HEK293 (cell line): Measurements from ENCODE around the gene PHF20.

Experiments used
- CTCF ChIA-PET: fragments of 350-600 bp; formaldehyde crosslinking; extraction: SDS; loops from one replicate; lab custom pipeline; 2021; ENCODE audit warnings: antibody characterized with exemption; lab: Yijun Ruan, JAX
- POLR2A ChIA-PET: fragments of 300-600 bp; formaldehyde crosslinking; extraction: SDS; loops from one replicate; lab custom pipeline; 2020; ENCODE audit warnings: antibody characterized with exemption, inconsistent platforms; lab: Yijun Ruan, JAX
- H3K27ac ChIP-seq: fragments of 200-500 bp; sonication (Bioruptor generic); 2 replicates; pipeline ENCODE4 v1.5.1; 2014; ENCODE audit warnings: low read depth, low read length, control low read depth, inconsistent platforms; ENCODE audit errors: extremely low read depth
- H3K36me3 ChIP-seq, 2 experiments: fragments of 200-500 bp in 1 of 2; sonication (Bioruptor generic) in 1 of 2; 1 replicate in 1 of 2; 2 replicates in 1 of 2; pipeline ENCODE4 v1.5.1; 2014 to 2017; ENCODE audit warnings: inconsistent platforms in 2 of 2, low read length in 2 of 2; ENCODE audit not compliant: control insufficient read depth in 2 of 2, insufficient read depth in 1 of 2
- H3K4me1 ChIP-seq: fragments of 200-500 bp; sonication (Bioruptor generic); 2 replicates; pipeline ENCODE4 v1.5.1; 2014; ENCODE audit warnings: mild to moderate bottlenecking, low read length, inconsistent platforms; ENCODE audit not compliant: control insufficient read depth, insufficient read depth
- H3K4me3 ChIP-seq: 2 replicates; pipeline ENCODE4 v1.5.1; 2011; ENCODE audit warnings: low read depth, mild to moderate bottlenecking, control low read depth, low read length, moderate library complexity
- H3K9me3 ChIP-seq: fragments of 200-500 bp; sonication (Bioruptor generic); 2 replicates; pipeline ENCODE4 v1.5.1; 2014; ENCODE audit warnings: low read depth, low read length, inconsistent platforms; ENCODE audit not compliant: control insufficient read depth, insufficient read depth
- BCL6B ChIP-seq: fragments of 450-650 bp; formaldehyde crosslinking; IDR thresholded peaks from 2 replicates; pipeline ENCODE4 v1.5.1; 2017; ENCODE audit warnings: missing biosample characterization, missing genetic modification characterization
- HOXA7 ChIP-seq: sonication (generic); formaldehyde crosslinking; IDR thresholded peaks from 2 replicates; pipeline ENCODE4 v1.8.1; 2022; ENCODE audit warnings: missing genetic modification reagents, borderline replicate concordance
- KLF16 ChIP-seq: fragments of 450-650 bp; formaldehyde crosslinking; IDR thresholded peaks from 2 replicates; pipeline ENCODE4 v1.5.1; 2017; ENCODE audit warnings: missing biosample characterization, missing genetic modification characterization
- SALL2 ChIP-seq: fragments of 450-650 bp; formaldehyde crosslinking; IDR thresholded peaks from 2 replicates; pipeline ENCODE4 v1.5.0; 2017; ENCODE audit warnings: missing biosample characterization, mild to moderate bottlenecking, missing genetic modification characterization, borderline replicate concordance
- TCF7L2 ChIP-seq: IDR thresholded peaks from 2 replicates; pipeline ENCODE4 v1.6.1; 2011; ENCODE audit warnings: low read depth, mild to moderate bottlenecking, inconsistent platforms, low read length, moderate library complexity, borderline replicate concordance
- ZBTB48 ChIP-seq: fragments of 450-650 bp; formaldehyde crosslinking; IDR thresholded peaks from 2 replicates; pipeline ENCODE4 v1.5.1; 2016; ENCODE audit warnings: missing biosample characterization, missing genetic modification characterization
- ZNF114 ChIP-seq: fragments of 450-650 bp; formaldehyde crosslinking; IDR thresholded peaks from 2 replicates; pipeline ENCODE4 v1.5.0; 2017; ENCODE audit warnings: missing biosample characterization, missing genetic modification characterization
- ZNF132 ChIP-seq: fragments of 450-650 bp; formaldehyde crosslinking; IDR thresholded peaks from 2 replicates; pipeline ENCODE4 v1.5.1; 2017; ENCODE audit warnings: missing biosample characterization, missing genetic modification characterization, borderline replicate concordance
- ZNF19 ChIP-seq: fragments of 450-650 bp; formaldehyde crosslinking; IDR thresholded peaks from 2 replicates; pipeline ENCODE4; 2016; ENCODE audit warnings: missing biosample characterization, missing genetic modification characterization, low read depth
- ZNF221 ChIP-seq: fragments of 450-650 bp; formaldehyde crosslinking; IDR thresholded peaks from 2 replicates; pipeline ENCODE4 v1.5.1; 2017; ENCODE audit warnings: missing biosample characterization, missing genetic modification characterization, borderline replicate concordance
- ZNF335 ChIP-seq: fragments of 450-650 bp; formaldehyde crosslinking; conservative IDR thresholded peaks from 2 replicates; pipeline ENCODE4 v1.5.1; 2016; ENCODE audit warnings: missing biosample characterization, missing genetic modification characterization
- ZNF341 ChIP-seq: fragments of 450-650 bp; formaldehyde crosslinking; IDR thresholded peaks from 2 replicates; pipeline ENCODE4; 2016; ENCODE audit warnings: low read depth, missing biosample characterization, missing genetic modification characterization
- ZNF350 ChIP-seq: fragments of 450-650 bp; formaldehyde crosslinking; IDR thresholded peaks from 2 replicates; pipeline ENCODE4 v1.5.0; 2017; ENCODE audit warnings: missing biosample characterization, mild to moderate bottlenecking, missing genetic modification characterization
- ZNF354C ChIP-seq: fragments of 450-650 bp; formaldehyde crosslinking; IDR thresholded peaks from 2 replicates; pipeline ENCODE4 v1.5.1; 2016; ENCODE audit warnings: missing biosample characterization, missing genetic modification characterization, low read depth, borderline replicate concordance
- ZNF48 ChIP-seq: fragments of 450-650 bp; formaldehyde crosslinking; IDR thresholded peaks from 2 replicates; pipeline ENCODE4 v1.5.1; 2016; ENCODE audit warnings: missing biosample characterization, missing genetic modification characterization
- ZNF510 ChIP-seq: fragments of 450-650 bp; formaldehyde crosslinking; IDR thresholded peaks from 2 replicates; pipeline ENCODE4 v1.5.1; 2018; ENCODE audit warnings: mild to moderate bottlenecking, missing genetic modification characterization, missing biosample characterization; ENCODE audit not compliant: insufficient replicate concordance
- ZNF529 ChIP-seq: fragments of 450-650 bp; formaldehyde crosslinking; IDR thresholded peaks from 2 replicates; pipeline ENCODE4 v1.5.1; 2017; ENCODE audit warnings: missing genetic modification characterization, missing biosample characterization; ENCODE audit not compliant: insufficient replicate concordance
- ZNF548 ChIP-seq: fragments of 450-650 bp; formaldehyde crosslinking; IDR thresholded peaks from 2 replicates; pipeline ENCODE4 v1.5.1; 2016; ENCODE audit warnings: missing biosample characterization, missing genetic modification characterization
- ZNF561 ChIP-seq: fragments of 450-650 bp; IDR thresholded peaks from 2 replicates; pipeline ENCODE4 v1.5.1; 2018; ENCODE audit warnings: missing biosample characterization, missing genetic modification characterization, borderline replicate concordance
- ZNF585B ChIP-seq: fragments of 450-650 bp; formaldehyde crosslinking; IDR thresholded peaks from 2 replicates; pipeline ENCODE4 v1.5.1; 2016; ENCODE audit warnings: missing biosample characterization, missing genetic modification characterization
- ZNF596 ChIP-seq: fragments of 450-650 bp; IDR thresholded peaks from 2 replicates; pipeline ENCODE4 v1.5.0; 2018; ENCODE audit warnings: missing biosample characterization, mild to moderate bottlenecking, missing genetic modification characterization, moderate library complexity
- ZNF600 ChIP-seq: fragments of 450-650 bp; formaldehyde crosslinking; IDR thresholded peaks from 2 replicates; pipeline ENCODE4 v1.5.1; 2016; ENCODE audit warnings: missing biosample characterization, missing genetic modification characterization
- ZNF624 ChIP-seq: fragments of 450-650 bp; formaldehyde crosslinking; IDR thresholded peaks from 2 replicates; pipeline ENCODE4 v1.5.1; 2017; ENCODE audit warnings: missing biosample characterization, missing genetic modification characterization
- ZNF629 ChIP-seq: fragments of 450-650 bp; formaldehyde crosslinking; IDR thresholded peaks from 2 replicates; pipeline ENCODE4 v1.5.1; 2017; ENCODE audit warnings: missing biosample characterization, missing genetic modification characterization
- ZSCAN30 ChIP-seq: fragments of 450-650 bp; IDR thresholded peaks from 2 replicates; pipeline ENCODE4 v1.5.1; 2018; ENCODE audit warnings: missing biosample characterization, mild to moderate bottlenecking, missing genetic modification characterization, moderate library complexity
- ZXDB ChIP-seq: fragments of 450-650 bp; formaldehyde crosslinking; IDR thresholded peaks from 2 replicates; pipeline ENCODE4 v1.5.1; 2016; ENCODE audit warnings: missing biosample characterization, missing genetic modification characterization
- TF ChIP-seq, protein P1 (sequence below): fragments of 450-650 bp; formaldehyde crosslinking; IDR thresholded peaks from 2 replicates; pipeline ENCODE4 v1.5.1; 2016; ENCODE audit warnings: missing biosample characterization, missing genetic modification characterization
- TF ChIP-seq, protein P2 (sequence below): fragments of 450-650 bp; formaldehyde crosslinking; IDR thresholded peaks from 2 replicates; pipeline ENCODE4; 2016; ENCODE audit warnings: missing biosample characterization, missing genetic modification characterization

The PHF20 gene

DNA sequence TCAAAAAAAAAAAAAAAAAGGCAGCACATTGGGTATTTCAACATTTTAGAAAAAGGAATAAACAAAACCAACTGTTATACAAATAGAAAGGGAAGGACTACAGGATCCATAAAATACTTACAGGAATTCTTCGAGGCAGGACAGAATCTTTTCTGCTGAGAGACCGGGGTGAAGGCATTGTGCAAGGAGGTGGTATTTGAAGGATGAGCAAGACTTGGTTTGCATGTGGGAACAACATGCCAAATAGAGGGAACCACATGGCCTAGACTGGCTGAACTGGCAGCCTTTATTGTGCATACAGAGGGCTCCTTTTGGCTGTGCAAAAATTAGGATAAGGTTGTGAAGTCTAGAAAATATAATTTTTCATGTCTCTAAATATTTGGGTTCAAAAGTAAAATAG lies 119.6 kb downstream of the PHF20 start:
- no peak overlapping the region for H3K27ac ChIP-seq
- ChIA-PET CTCF (interaction anchor here (0.7 kb wide), 2 partner anchors 75 to 279 kb away, joined by 3 read pairs; no protein-coding TSS in a partner anchor), POLR2A (no interaction called here)
- H3K4me1 ChIP-seq = no peaks in the 10 kb centered on the region
- H3K36me3 ChIP-seq = peaks cover 0 to 7% of the 10 kb centered on the region in 2 experiments; a peak in 2 of 3 replicates
- no peaks in the 10 kb centered on the region for H3K9me3 ChIP-seq
- no peak overlapping the region for H3K4me3 ChIP-seq
- TF ChIP-seq TCF7L2 (no peak), SALL2 (no peak), ZNF596 (tag by site-specific recombination) (no peak), ZNF48 (no peak), ZBTB48 (tag by site-specific recombination) (no peak), ZXDB (no peak), ZNF19 (no peak), ZNF585B (tag by site-specific recombination) (no peak)

- Histone ChIP-seq H3K36me3 (no peaks in the 10 kb centered on the region; a peak in 1 of 3 replicates), H3K4me1 (no peaks in the 10 kb centered on the region), H3K9me3 (no peaks in the 10 kb centered on the region), H3K4me3 (no peak overlapping the region), H3K27ac (no peak overlapping the region)
- ChIA-PET POLR2A (no interaction called here), CTCF (interaction anchor here (0.7 to 2.1 kb wide), 3 partner anchors 62 to 1029 kb away, joined by 3 to 9 read pairs (median 3); partner anchors contain the start of gene SCAND1)
- TF ChIP-seq ZNF510 (tag by site-specific recombination) = no peak
These were observed 121.1 kb downstream of the PHF20 start for GRCh38 chr20:35892871-35893270.

DNA sequence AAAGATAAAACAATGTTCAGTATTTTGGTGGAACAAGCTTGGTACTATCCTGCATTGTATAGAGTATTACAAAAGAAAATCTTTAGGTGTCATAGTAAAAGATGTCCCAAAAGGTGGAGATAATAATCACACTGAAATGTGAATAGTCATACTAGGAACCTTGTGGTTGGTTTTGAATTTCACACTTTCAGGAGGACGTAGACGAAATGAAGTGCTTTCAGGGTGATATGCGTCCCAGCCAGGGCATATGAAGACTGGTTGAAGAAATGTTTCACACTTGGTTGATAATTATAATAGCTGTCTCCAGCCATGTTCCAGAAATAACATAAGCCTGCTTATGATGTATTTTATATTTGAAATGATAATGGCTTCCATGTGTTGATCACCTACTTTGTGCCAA lies 122.1 kb downstream of the PHF20 start:
- TF ChIP-seq ZNF114 (no peak), ZNF350 (tag by site-specific recombination) (no peak), ZNF529 (tag by site-specific recombination) (no peak), HOXA7 (CRISPR knock-in tag) (no peak), ZNF341 (no peak), ZNF629 (tag by site-specific recombination) (no peak), ZNF335 (no peak), ZNF600 (no peak), ZSCAN30 (tag by site-specific recombination) (no peak), BCL6B (tag by site-specific recombination) (no peak), ZNF561 (tag by site-specific recombination) (no peak), KLF16 (tag by site-specific recombination) (no peak), ZNF624 (tag by site-specific recombination) (no peak), ZNF221 (tag by site-specific recombination) (no peak), ZNF548 (no peak), ZNF132 (no peak), ZNF354C (tag by site-specific recombination) (no peak)
- TF ChIP-seq, protein P1, sequence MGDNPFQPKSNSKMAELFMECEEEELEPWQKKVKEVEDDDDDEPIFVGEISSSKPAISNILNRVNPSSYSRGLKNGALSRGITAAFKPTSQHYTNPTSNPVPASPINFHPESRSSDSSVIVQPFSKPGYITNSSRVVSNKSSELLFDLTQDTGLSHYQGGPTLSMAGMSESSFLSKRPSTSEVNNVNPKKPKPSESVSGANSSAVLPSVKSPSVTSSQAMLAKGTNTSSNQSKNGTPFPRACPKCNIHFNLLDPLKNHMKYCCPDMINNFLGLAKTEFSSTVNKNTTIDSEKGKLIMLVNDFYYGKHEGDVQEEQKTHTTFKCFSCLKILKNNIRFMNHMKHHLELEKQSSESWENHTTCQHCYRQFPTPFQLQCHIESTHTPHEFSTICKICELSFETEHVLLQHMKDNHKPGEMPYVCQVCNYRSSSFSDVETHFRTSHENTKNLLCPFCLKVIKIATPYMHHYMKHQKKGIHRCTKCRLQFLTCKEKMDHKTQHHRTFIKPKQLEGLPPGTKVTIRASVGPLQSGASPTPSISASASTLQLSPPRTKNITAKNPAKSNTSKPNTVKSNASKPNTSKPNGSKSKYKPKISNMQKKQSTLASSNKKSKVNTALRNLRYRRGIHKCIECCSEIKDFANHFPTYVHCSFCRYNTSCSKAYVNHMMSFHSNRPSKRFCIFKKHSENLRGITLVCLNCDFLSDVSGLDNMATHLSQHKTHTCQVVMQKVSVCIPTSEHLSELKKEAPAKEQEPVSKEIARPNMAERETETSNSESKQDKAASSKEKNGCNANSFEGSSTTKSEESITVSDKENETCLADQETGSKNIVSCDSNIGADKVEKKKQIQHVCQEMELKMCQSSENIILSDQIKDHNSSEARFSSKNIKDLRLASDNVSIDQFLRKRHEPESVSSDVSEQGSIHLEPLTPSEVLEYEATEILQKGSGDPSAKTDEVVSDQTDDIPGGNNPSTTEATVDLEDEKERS (tag by site-specific recombination) = no peak
- TF ChIP-seq, protein P2, sequence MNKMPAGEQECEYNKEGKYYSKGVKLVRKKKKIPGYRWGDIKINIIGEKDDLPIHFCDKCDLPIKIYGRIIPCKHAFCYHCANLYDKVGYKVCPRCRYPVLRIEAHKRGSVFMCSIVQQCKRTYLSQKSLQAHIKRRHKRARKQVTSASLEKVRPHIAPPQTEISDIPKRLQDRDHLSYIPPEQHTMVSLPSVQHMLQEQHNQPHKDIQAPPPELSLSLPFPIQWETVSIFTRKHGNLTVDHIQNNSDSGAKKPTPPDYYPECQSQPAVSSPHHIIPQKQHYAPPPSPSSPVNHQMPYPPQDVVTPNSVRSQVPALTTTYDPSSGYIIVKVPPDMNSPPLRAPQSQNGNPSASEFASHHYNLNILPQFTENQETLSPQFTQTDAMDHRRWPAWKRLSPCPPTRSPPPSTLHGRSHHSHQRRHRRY (tag by site-specific recombination) = no peak
- Histone ChIP-seq H3K4me1 (no peaks in the 10 kb centered on the region), H3K4me3 (no peak overlapping the region), H3K36me3 (no peaks in the 10 kb centered on the region; a peak in 1 of 3 replicates), H3K9me3 (no peaks in the 10 kb centered on the region), H3K27ac (no peak overlapping the region)
- POLR2A ChIA-PET = no interaction called here
- CTCF ChIA-PET = interaction anchor here (1.5 to 2.3 kb wide), 3 partner anchors 9 to 382 kb away, joined by 3 to 9 read pairs (median 8); partner anchors contain the start of gene SCAND1
